Duodenal mucosa (tissue), 2 donors: ENCODE data around the gene TAF1C.

Experiments
- H3K27ac ChIP-seq: one replicate; pipeline ENCODE4 v1.7.0; 2013; ENCODE audit warnings: low read depth, low read length
- H3K27me3 ChIP-seq, 2 donors: one replicate each; pipeline ENCODE4 v1.7.0; 2013; ENCODE audit warnings: low read length in 2 of 2, control low read depth in 1 of 2; ENCODE audit not compliant: insufficient read depth in 2 of 2, control insufficient read depth in 1 of 2
- H3K36me3 ChIP-seq, 2 donors: one replicate each; pipeline ENCODE4 v1.7.0; 2013; ENCODE audit warnings: low read length in 2 of 2, control low read depth in 1 of 2; ENCODE audit not compliant: insufficient read depth in 2 of 2, control insufficient read depth in 1 of 2
- H3K4me1 ChIP-seq, 2 donors: one replicate each; pipeline ENCODE4 v1.7.0; 2013; ENCODE audit warnings: low read length in 2 of 2, control low read depth in 1 of 2; ENCODE audit not compliant: insufficient read depth in 2 of 2, control insufficient read depth in 1 of 2
- H3K4me3 ChIP-seq, 2 donors: one replicate each; pipeline ENCODE4 v1.7.0; 2013; ENCODE audit warnings: low read length in 2 of 2, low read depth in 1 of 2
- H3K9ac ChIP-seq, 2 donors: one replicate each; pipeline ENCODE4 v1.7.0; 2013; ENCODE audit warnings: low read length in 2 of 2, low read depth in 1 of 2
- H3K9me3 ChIP-seq, 2 donors: one replicate each; pipeline ENCODE4 v1.7.0; 2013; ENCODE audit warnings: low read length in 2 of 2, control low read depth in 1 of 2; ENCODE audit not compliant: control insufficient read depth in 1 of 2

Gene TAF1C

GRCh38 chr16:84178892-84179611 lies 7.8 kb downstream of the TAF1C start:
- no peak overlapping the region for H3K4me3 ChIP-seq
- H3K27me3 ChIP-seq = no peaks in the 10 kb centered on the region
- no peaks in the 10 kb centered on the region for H3K9me3 ChIP-seq
- peaks cover 29 to 50% of the 10 kb centered on the region in 2 donors for H3K36me3 ChIP-seq
- peaks cover 18 to 25% of the 10 kb centered on the region in 2 donors for H3K4me1 ChIP-seq
- H3K27ac ChIP-seq = no peak overlapping the region
- H3K9ac ChIP-seq = no peak overlapping the region

- peaks cover 26 to 43% of the 10 kb centered on the region in 2 donors for H3K36me3 ChIP-seq
- peaks cover 18 to 25% of the 10 kb centered on the region in 2 donors for H3K4me1 ChIP-seq
- H3K9me3 ChIP-seq = no peaks in the 10 kb centered on the region
- H3K27ac ChIP-seq = no peak overlapping the region
- no peaks in the 10 kb centered on the region for H3K27me3 ChIP-seq
- H3K4me3 ChIP-seq = no peak overlapping the region
- no peak overlapping the region for H3K9ac ChIP-seq
Measured at GRCh38 chr16:84178146-84178765, 8.6 kb downstream of the TAF1C start.

GRCh38 chr16:84177741-84178073 lies 9.2 kb downstream of the TAF1C start:
- peaks cover 18 to 25% of the 10 kb centered on the region in 2 donors for H3K4me1 ChIP-seq
- peak overlapping the region; percentile 44 for H3K27ac ChIP-seq
- no peaks in the 10 kb centered on the region for H3K27me3 ChIP-seq
- H3K36me3 ChIP-seq = peaks cover 23 to 37% of the 10 kb centered on the region in 2 donors
- H3K9me3 ChIP-seq = no peaks in the 10 kb centered on the region
- no peak overlapping the region for H3K9ac ChIP-seq
- no peak overlapping the region for H3K4me3 ChIP-seq

GRCh38 chr16:84176192-84177053 lies 10.4 kb downstream of the TAF1C start:
- peaks cover 18 to 25% of the 10 kb centered on the region in 2 donors for H3K4me1 ChIP-seq
- H3K27ac ChIP-seq = peak overlapping the region; percentile 68
- no peak overlapping the region for H3K9ac ChIP-seq
- no peak overlapping the region for H3K4me3 ChIP-seq
- no peaks in the 10 kb centered on the region for H3K9me3 ChIP-seq
- H3K27me3 ChIP-seq = no peaks in the 10 kb centered on the region
- peaks cover 11 to 25% of the 10 kb centered on the region in 2 donors for H3K36me3 ChIP-seq

GRCh38 chr16:84175350-84176081 lies 11.3 kb downstream of the TAF1C start:
- Histone ChIP-seq H3K4me3 (no peak overlapping the region), H3K36me3 (peaks cover 8 to 15% of the 10 kb centered on the region in 2 donors), H3K27me3 (no peaks in the 10 kb centered on the region), H3K9ac (no peak overlapping the region), H3K9me3 (no peaks in the 10 kb centered on the region), H3K27ac (no peak overlapping the region), H3K4me1 (peaks cover 18 to 25% of the 10 kb centered on the region in 2 donors)

- Histone ChIP-seq H3K4me1 (peaks cover 18 to 25% of the 10 kb centered on the region in 2 donors), H3K27ac (no peak overlapping the region), H3K36me3 (peaks cover 6 to 11% of the 10 kb centered on the region in 2 donors), H3K9ac (no peak overlapping the region), H3K9me3 (no peaks in the 10 kb centered on the region), H3K27me3 (no peaks in the 10 kb centered on the region), H3K4me3 (no peak overlapping the region)
Measured at GRCh38 chr16:84174396-84174795, 12.5 kb downstream of the TAF1C start.

GRCh38 chr16:84169765-84170310 lies 17.0 kb downstream of the TAF1C start:
- no peak overlapping the region for H3K9ac ChIP-seq
- no peak overlapping the region for H3K27ac ChIP-seq
- no peaks in the 10 kb centered on the region for H3K4me1 ChIP-seq
- no peak overlapping the region for H3K4me3 ChIP-seq
- no peaks in the 10 kb centered on the region for H3K36me3 ChIP-seq
- H3K27me3 ChIP-seq = no peaks in the 10 kb centered on the region
- no peaks in the 10 kb centered on the region for H3K9me3 ChIP-seq

GRCh38 chr16:84166796-84167695 lies 19.8 kb downstream of the TAF1C start:
- no peaks in the 10 kb centered on the region for H3K36me3 ChIP-seq
- no peaks in the 10 kb centered on the region for H3K4me1 ChIP-seq
- H3K4me3 ChIP-seq = no peak overlapping the region
- no peak overlapping the region for H3K9ac ChIP-seq
- H3K27ac ChIP-seq = no peak overlapping the region
- H3K9me3 ChIP-seq = no peaks in the 10 kb centered on the region
- H3K27me3 ChIP-seq = no peaks in the 10 kb centered on the region

GRCh38 chr16:84165746-84166145 lies 21.1 kb downstream of the TAF1C start:
- Histone ChIP-seq H3K27ac (no peak overlapping the region), H3K27me3 (no peaks in the 10 kb centered on the region), H3K9me3 (no peaks in the 10 kb centered on the region), H3K4me3 (no peak overlapping the region), H3K36me3 (no peaks in the 10 kb centered on the region), H3K9ac (no peak overlapping the region), H3K4me1 (no peaks in the 10 kb centered on the region)
